Neuronal stem cell (in vitro differentiated cells): ENCODE measurements around the gene OR2K2.
"Not testable (repeated sequence)": the region's sequence is repeated elsewhere in the genome, so short reads cannot be mapped to it uniquely, and the experiment has no call there.

ENCODE experiments used
- DNase-seq: peaks from one replicate; pipeline ENCODE4 v3.0.0-alpha.2; 2013; ENCODE audit warnings: low spot score
- H2AFZ ChIP-seq: one replicate; pipeline ENCODE4 v1.6.1; 2013; ENCODE audit warnings: mild to moderate bottlenecking, low read length, inconsistent platforms
- H2AK5ac ChIP-seq: 2 replicates; pipeline ENCODE4 v1.6.1; 2013; ENCODE audit warnings: low read depth, mild to moderate bottlenecking, inconsistent platforms, low read length, moderate library complexity, mixed read lengths
- H2BK120ac ChIP-seq: 2 replicates; pipeline ENCODE4 v1.6.1; 2013; ENCODE audit warnings: low read depth, mild to moderate bottlenecking, inconsistent platforms, low read length, moderate library complexity, mixed read lengths
- H2BK12ac ChIP-seq: one replicate; pipeline ENCODE4 v1.6.1; 2013; ENCODE audit warnings: low read length, inconsistent platforms
- H2BK15ac ChIP-seq: 2 replicates; pipeline ENCODE4 v1.6.1; 2013; ENCODE audit warnings: mild to moderate bottlenecking, low read length, inconsistent platforms, mixed read lengths
- H2BK5ac ChIP-seq: one replicate; pipeline ENCODE4 v1.6.1; 2013; ENCODE audit warnings: inconsistent platforms, mild to moderate bottlenecking, low read length, moderate library complexity
- H3K14ac ChIP-seq: one replicate; pipeline ENCODE4 v1.6.1; 2013; ENCODE audit warnings: low read length, inconsistent platforms
- H3K18ac ChIP-seq: 2 replicates; pipeline ENCODE4 v1.6.1; 2013; ENCODE audit warnings: low read length, inconsistent platforms
- H3K23ac ChIP-seq: 2 replicates; pipeline ENCODE4 v1.6.1; 2013; ENCODE audit warnings: low read depth, mild to moderate bottlenecking, mixed read lengths, low read length, inconsistent platforms; ENCODE audit not compliant: poor library complexity
- H3K27ac ChIP-seq: replicated peaks from 3 replicates; pipeline ENCODE4 v1.5.1; 2013; ENCODE audit warnings: low read length, inconsistent platforms
- H3K27me3 ChIP-seq, 3 experiments: 2 replicates each; pipeline ENCODE4 v1.6.1; 2013; ENCODE audit warnings: low read length in 3 of 3, mild to moderate bottlenecking in 2 of 3, inconsistent platforms in 1 of 3, low read depth in 1 of 3, mixed read lengths in 1 of 3, moderate library complexity in 1 of 3; ENCODE audit not compliant: control insufficient read depth in 3 of 3, insufficient read depth in 3 of 3
- H3K36me3 ChIP-seq, 2 donors: replicated peaks in 1 of 2; 2 replicates each; pipeline ENCODE4 v1.6.1; 2013; ENCODE audit warnings: low read length in 2 of 2; ENCODE audit not compliant: control insufficient read depth in 2 of 2, insufficient read depth in 2 of 2
- H3K4ac ChIP-seq: 2 replicates; pipeline ENCODE4 v1.6.1; 2013; ENCODE audit warnings: inconsistent platforms, mild to moderate bottlenecking, low read length, moderate library complexity
- H3K4me1 ChIP-seq, 2 donors: 1 replicate in 1 of 2; 2 replicates in 1 of 2; pipeline ENCODE4 v1.6.1; 2013; ENCODE audit warnings: low read length in 2 of 2, low read depth in 1 of 2; ENCODE audit not compliant: control insufficient read depth in 2 of 2, insufficient read depth in 1 of 2
- H3K4me2 ChIP-seq: one replicate; pipeline ENCODE4 v1.6.1; 2013; ENCODE audit warnings: mild to moderate bottlenecking, low read length, inconsistent platforms; ENCODE audit not compliant: insufficient read depth, poor library complexity, severe bottlenecking
- H3K4me3 ChIP-seq, 2 donors: 2 replicates each; pipeline ENCODE4 v1.5.1; 2013; ENCODE audit warnings: low read length in 2 of 2, mild to moderate bottlenecking in 2 of 2, inconsistent platforms in 1 of 2, moderate library complexity in 1 of 2
- H3K79me1 ChIP-seq: one replicate; pipeline ENCODE4 v1.6.1; 2013; ENCODE audit warnings: low read depth, mild to moderate bottlenecking, inconsistent platforms, low read length, moderate library complexity
- H3K9ac ChIP-seq: one replicate; pipeline ENCODE4 v1.6.1; 2013; ENCODE audit warnings: mild to moderate bottlenecking, low read depth, low read length, inconsistent platforms; ENCODE audit not compliant: poor library complexity
- H3K9me3 ChIP-seq, 2 donors: replicated peaks in 1 of 2; 2 replicates each; pipeline versions ENCODE3 to v1.6.1; 2013; ENCODE audit warnings: low read length in 2 of 2, mild to moderate bottlenecking in 2 of 2, inconsistent platforms in 1 of 2, low read depth in 1 of 2, mixed read lengths in 1 of 2, moderate library complexity in 1 of 2; ENCODE audit not compliant: control insufficient read depth in 2 of 2, insufficient read depth in 1 of 2
- H4K8ac ChIP-seq: one replicate; pipeline ENCODE4 v1.6.1; 2013; ENCODE audit warnings: low read depth, mild to moderate bottlenecking, inconsistent platforms, low read length, moderate library complexity
- H4K91ac ChIP-seq: one replicate; pipeline ENCODE4 v1.6.1; 2013; ENCODE audit warnings: low read length, low read depth, mild to moderate bottlenecking, inconsistent platforms; ENCODE audit not compliant: poor library complexity
- WGBS, 2 donors: extraction: QIAGEN DNeasy Blood & Tissue Kit; methylation state at CpG; one replicate each; pipeline ENCODE4 v1.1.7; 2013; ENCODE audit warnings: missing lambda C conversion rate in 2 of 2, mixed read lengths in 1 of 2; ENCODE audit not compliant: insufficient read length in 2 of 2, insufficient replicate concordance in 1 of 2; ENCODE audit errors: extremely low coverage in 2 of 2; 5-methylcytosine and 5-hydroxymethylcytosine counted together

Gene OR2K2

DNA sequence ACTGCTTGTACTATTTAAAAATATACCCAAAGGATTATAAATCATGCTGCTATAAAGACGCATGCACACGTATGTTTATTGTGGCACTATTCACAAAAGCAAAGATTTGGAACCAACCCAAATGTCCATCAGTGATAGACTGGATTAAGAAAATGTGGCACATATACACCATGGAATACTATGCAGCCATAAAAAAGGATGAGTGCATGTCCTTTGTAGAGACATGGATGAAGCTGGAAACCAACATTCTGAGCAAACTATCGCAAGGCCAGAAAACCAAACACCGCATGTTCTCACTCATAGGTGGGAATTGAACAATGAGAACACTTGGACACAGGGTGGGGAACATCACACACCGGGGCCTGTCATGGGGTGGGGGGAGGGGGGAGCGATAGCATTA is 26.0 kb downstream of the OR2K2 start:
- H2AFZ ChIP-seq, H3K27ac ChIP-seq, H2AK5ac ChIP-seq, H2BK120ac ChIP-seq, H3K79me1 ChIP-seq, H3K4me2 ChIP-seq, H4K91ac ChIP-seq, H2BK15ac ChIP-seq, H3K4me1 ChIP-seq, H2BK5ac ChIP-seq, H3K18ac ChIP-seq, H3K9me3 ChIP-seq, H3K27me3 ChIP-seq, H3K4ac ChIP-seq, DNase-seq, H4K8ac ChIP-seq, H2BK12ac ChIP-seq, H3K4me3 ChIP-seq, H3K14ac ChIP-seq, H3K36me3 ChIP-seq, H3K9ac ChIP-seq, H3K23ac ChIP-seq: not testable (repeated sequence)
- WGBS, 2 donors = no CpG with 5 or more reads among the region's 6 CpGs

DNA sequence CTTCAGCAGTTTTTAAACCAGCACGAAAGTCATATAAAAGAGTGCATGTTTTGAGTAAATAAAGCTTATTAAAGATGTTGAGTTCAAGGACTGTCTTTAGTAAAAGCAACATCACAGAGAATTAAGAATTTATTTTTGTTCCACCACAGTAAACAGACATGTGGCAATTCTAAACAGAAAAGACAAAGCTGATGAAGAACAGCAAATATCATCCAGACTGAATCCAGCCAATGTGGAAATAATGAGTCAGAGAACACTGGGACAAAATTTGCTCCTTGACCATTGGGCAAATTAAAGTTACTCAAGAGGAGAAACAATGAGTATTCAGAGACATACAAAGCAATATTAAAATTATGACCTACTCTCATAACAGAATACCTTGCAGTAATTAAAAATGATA is 28.8 kb downstream of the OR2K2 start:
- DNase-seq = no peak
- no peak overlapping the region for H4K8ac ChIP-seq
- H2BK5ac ChIP-seq = no peak overlapping the region
- H2AFZ ChIP-seq = no peak overlapping the region
- peaks cover 2 to 6% of the 10 kb centered on the region in 2 donors for H3K4me1 ChIP-seq
- no peak overlapping the region for H2BK120ac ChIP-seq
- H2AK5ac ChIP-seq = no peak overlapping the region
- H3K4me2 ChIP-seq = no peak overlapping the region
- WGBS, 2 donors = no CpG with 5 or more reads among the region's 1 CpG
- no peak overlapping the region for H2BK15ac ChIP-seq
- no peak overlapping the region for H3K4ac ChIP-seq
- no peak overlapping the region for H3K18ac ChIP-seq
- H3K79me1 ChIP-seq = no peaks in the 10 kb centered on the region
- H3K27ac ChIP-seq = no peak overlapping the region
- H3K9ac ChIP-seq = no peak overlapping the region
- no peak overlapping the region for H3K23ac ChIP-seq
- H4K91ac ChIP-seq = no peak overlapping the region
- peaks cover 0 to 5% of the 10 kb centered on the region in 2 donors for H3K9me3 ChIP-seq
- H3K36me3 ChIP-seq = no peaks in the 10 kb centered on the region
- H3K14ac ChIP-seq = no peak overlapping the region
- H3K27me3 ChIP-seq = no peaks in the 10 kb centered on the region
- H2BK12ac ChIP-seq = no peak overlapping the region
- no peak overlapping the region for H3K4me3 ChIP-seq

DNA sequence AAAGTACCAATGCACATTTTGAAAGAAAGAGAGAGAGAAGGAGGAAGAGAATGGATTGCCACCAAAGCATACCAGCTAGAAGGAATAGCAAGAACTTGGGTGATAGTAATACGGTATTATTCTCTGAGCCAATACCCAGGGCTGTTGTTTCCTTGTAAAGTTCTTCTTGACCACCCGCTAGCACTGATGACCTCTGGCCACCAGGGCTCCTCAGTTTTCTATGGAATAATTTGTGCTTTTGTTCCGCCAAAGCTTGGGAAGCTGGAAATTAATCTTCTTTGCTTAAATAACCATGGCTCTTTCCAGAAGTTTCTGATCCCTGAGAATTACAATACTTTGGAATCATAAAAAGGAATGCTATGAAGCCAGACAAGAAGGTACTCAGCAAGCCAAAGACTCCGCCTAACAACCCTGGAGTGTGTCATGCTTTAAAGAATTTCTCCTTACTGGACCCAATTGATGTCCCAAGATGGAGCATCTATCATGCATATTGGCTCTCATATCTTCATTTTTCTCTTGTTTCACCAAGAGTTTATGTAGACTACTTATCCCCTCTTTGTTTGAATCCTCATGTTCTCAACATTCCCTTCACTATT is 29.8 kb downstream of the OR2K2 start:
- no peak overlapping the region for H3K18ac ChIP-seq
- no CpG with 5 or more reads among the region's 4 CpGs for WGBS, 2 donors
- H3K4ac ChIP-seq = no peak overlapping the region
- H2BK15ac ChIP-seq = no peak overlapping the region
- no peaks in the 10 kb centered on the region for H3K36me3 ChIP-seq
- H3K27me3 ChIP-seq = no peaks in the 10 kb centered on the region
- H3K23ac ChIP-seq = no peak overlapping the region
- no peak overlapping the region for H4K8ac ChIP-seq
- peaks cover 2 to 6% of the 10 kb centered on the region in 2 donors for H3K4me1 ChIP-seq
- no peak for DNase-seq
- no peak overlapping the region for H2BK12ac ChIP-seq
- no peak overlapping the region for H3K14ac ChIP-seq
- no peak overlapping the region for H2BK120ac ChIP-seq
- no peaks in the 10 kb centered on the region for H3K79me1 ChIP-seq
- H4K91ac ChIP-seq = no peak overlapping the region
- H2AFZ ChIP-seq = no peak overlapping the region
- H3K9ac ChIP-seq = no peak overlapping the region
- no peak overlapping the region for H2BK5ac ChIP-seq
- H3K4me2 ChIP-seq = no peak overlapping the region
- H3K9me3 ChIP-seq = peaks cover 0 to 5% of the 10 kb centered on the region in 2 donors
- H3K27ac ChIP-seq = no peak overlapping the region
- no peak overlapping the region for H2AK5ac ChIP-seq
- no peak overlapping the region for H3K4me3 ChIP-seq

DNA sequence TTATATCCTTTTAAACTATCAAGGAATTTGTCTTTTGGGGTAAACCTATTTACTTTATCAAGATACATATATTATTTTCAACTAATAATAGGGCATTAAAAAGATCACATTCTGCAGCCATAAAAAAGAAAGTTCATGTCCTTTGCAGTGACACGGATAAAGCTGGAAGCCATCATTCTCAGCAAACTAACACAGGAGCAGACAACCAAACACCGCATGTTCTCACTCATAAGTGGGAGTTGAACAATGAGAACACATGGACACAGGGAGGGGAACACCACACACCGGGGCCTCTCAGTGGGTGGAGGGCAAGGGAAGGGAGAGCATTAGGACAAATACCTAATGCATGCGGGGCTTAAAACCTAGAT is 30.4 kb downstream of the OR2K2 start:
- not testable (repeated sequence) for H3K9me3 ChIP-seq, H3K4me1 ChIP-seq, H2BK12ac ChIP-seq, H4K8ac ChIP-seq, DNase-seq, H2BK120ac ChIP-seq, H3K79me1 ChIP-seq, H3K4me3 ChIP-seq, H4K91ac ChIP-seq, H3K4ac ChIP-seq, H2BK15ac ChIP-seq, H2BK5ac ChIP-seq, H3K9ac ChIP-seq, H3K14ac ChIP-seq, H3K18ac ChIP-seq, H3K4me2 ChIP-seq, H2AK5ac ChIP-seq, H3K27me3 ChIP-seq, H3K23ac ChIP-seq, H3K27ac ChIP-seq, H3K36me3 ChIP-seq
- WGBS, 2 donors = no CpG with 5 or more reads among the region's 4 CpGs
- H2AFZ ChIP-seq = peak overlapping the region; percentile 84
